ENCODE results near the gene CMTM4.
"Not testable (repeated sequence)": the region's sequence is repeated elsewhere in the genome, so short reads cannot be mapped to it uniquely, and the experiment has no call there.

CMTM4 gene

GRCh38 chr16:66673691-66674090 is 22.9 kb downstream of the CMTM4 start:
- DNase-seq (ENCODE audit: low read depth in 2 of 2) = no peak

- DNase-seq (ENCODE audit: low read depth in 2 of 2) = no peak
These were observed 25.7 kb downstream of the CMTM4 start for GRCh38 chr16:66670691-66671388.

GRCh38 chr16:66668777-66669444 is 27.6 kb downstream of the CMTM4 start:
- DNase-seq (ENCODE audit: low read depth in 2 of 2) = no peak

DNA sequence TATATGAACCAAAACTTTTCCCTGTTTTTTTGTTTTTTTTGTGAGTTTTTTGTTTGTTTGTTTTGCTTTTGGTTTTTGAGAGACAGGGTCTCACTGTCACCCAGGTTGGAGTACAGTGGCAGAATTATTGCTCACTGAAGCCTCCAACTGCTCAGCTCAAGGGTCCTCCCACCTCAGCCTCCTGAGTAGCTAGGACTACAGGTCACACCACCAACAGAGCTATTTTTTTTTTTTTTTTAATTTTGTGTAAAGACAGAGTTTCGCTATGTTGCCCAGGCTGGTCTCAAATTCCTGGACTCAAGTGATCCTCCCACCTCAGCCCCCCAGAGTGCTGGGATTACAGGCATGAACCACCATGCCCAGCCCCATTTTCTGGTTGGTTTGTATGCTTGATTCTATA is 28.6 kb downstream of the CMTM4 start:
- no peak for DNase-seq (ENCODE audit: low read depth in 2 of 2)

DNA sequence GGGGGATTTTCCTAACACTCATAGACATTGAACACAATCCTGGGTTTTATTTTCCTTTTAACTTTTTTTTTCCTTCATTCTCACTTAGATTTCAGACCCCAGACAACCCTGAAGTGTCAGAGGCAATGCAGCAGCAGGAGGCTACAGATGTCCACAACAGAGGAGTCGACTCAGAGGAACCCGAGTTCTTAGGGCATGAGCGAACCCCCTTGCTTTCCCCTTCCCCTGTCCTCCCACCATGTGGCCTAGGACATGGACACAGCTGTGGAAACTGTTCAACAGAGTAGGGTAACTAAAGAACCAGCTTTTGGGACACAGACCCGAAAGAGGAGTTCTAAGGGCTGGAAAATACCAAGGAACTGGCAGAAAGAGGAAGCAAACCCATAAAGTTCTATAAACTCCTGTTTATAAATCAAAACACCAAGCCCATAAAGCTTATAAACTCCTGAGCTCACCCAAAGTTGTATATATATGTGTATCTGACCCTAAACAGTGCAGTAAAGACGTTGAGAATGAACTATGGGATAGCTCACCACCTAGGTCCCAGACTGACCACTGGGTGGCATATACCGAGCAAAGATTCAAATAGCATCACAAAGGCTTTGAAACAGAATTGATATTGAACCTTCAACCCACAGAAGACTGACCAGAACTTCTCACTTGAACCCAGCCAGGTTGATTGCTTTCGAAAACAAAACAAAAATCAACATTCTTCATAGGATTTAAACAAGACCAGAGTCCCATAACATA is 33.9 kb downstream of the CMTM4 start:
- no peak for DNase-seq (ENCODE audit: low read depth in 2 of 2)

- DNase-seq (ENCODE audit: low read depth in 2 of 2) = not testable (repeated sequence)
These were observed 34.7 kb downstream of the CMTM4 start for GRCh38 chr16:66661671-66662346.

GRCh38 chr16:66661210-66661560 is 35.4 kb downstream of the CMTM4 start:
- DNase-seq (ENCODE audit: low read depth in 2 of 2) = no peak

- no peak for DNase-seq (ENCODE audit: low read depth in 2 of 2)
These were observed 35.9 kb downstream of the CMTM4 start for GRCh38 chr16:66660422-66661209.

DNA sequence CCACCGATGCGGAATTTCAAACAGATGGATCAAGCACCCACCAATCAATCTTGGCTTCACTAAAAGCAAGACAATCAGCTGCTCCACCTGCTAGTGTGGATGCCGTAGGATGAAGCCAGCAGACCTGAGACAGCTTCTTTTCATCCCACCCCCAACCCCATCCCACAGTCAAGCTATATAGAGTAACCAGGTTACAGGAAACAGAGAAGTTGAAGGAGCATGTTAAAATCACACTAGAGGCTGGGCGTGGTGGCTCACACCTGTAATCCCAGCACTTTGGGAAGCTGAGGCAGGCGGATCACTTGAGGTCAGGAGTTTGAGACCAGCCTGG is 37.7 kb downstream of the CMTM4 start:
- DNase-seq (ENCODE audit: low read depth in 2 of 2) = no peak

- DNase-seq (ENCODE audit: low read depth in 2 of 2) = no peak
These were observed 38.2 kb downstream of the CMTM4 start for GRCh38 chr16:66658143-66658859.

GRCh38 chr16:66656547-66656946 is 40.0 kb downstream of the CMTM4 start:
- DNase-seq (ENCODE audit: low read depth in 2 of 2) = no peak

- no peak for DNase-seq (ENCODE audit: low read depth in 2 of 2)
These were observed 42.8 kb downstream of the CMTM4 start for GRCh38 chr16:66653581-66654350.

- no peak for DNase-seq (ENCODE audit: low read depth in 2 of 2)
These were observed 43.7 kb downstream of the CMTM4 start for GRCh38 chr16:66652661-66653360.

DNA sequence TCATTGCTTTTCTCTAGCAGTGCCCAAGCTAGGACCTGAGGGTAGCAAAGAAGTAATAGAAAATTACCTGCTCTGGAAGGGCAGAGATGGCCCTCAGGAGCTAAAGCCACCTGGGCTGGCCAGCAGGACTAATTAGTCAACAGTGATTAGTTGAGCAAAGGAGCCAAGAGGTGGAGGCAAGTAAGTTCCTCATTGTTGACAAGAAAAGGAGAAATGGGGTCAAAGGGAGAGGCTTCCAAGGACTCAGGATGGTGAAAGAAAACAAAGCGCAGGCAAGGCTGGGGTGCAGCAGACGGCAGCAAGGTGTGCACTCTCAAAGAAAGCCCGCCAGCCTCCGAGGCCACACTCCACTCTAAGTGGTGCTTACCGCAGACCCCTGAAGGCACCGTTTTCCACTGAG is 44.6 kb downstream of the CMTM4 start:
- no peak for DNase-seq (ENCODE audit: low read depth in 2 of 2)

DNA sequence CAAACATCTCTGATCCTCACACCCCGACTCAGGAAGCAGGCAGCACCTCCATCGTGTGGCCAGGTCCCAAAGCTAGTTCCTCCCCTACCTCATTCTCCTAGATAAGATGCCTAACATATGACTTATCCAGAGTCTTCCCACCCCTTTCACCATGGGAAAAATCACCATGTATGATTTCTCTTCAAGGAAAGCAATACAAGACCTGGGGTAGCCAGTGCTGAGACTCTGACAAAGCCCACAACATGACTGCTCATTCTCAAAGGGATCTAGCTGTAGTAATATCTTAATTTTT is 45.1 kb downstream of the CMTM4 start:
- no peak for DNase-seq (ENCODE audit: low read depth in 2 of 2)

DNA sequence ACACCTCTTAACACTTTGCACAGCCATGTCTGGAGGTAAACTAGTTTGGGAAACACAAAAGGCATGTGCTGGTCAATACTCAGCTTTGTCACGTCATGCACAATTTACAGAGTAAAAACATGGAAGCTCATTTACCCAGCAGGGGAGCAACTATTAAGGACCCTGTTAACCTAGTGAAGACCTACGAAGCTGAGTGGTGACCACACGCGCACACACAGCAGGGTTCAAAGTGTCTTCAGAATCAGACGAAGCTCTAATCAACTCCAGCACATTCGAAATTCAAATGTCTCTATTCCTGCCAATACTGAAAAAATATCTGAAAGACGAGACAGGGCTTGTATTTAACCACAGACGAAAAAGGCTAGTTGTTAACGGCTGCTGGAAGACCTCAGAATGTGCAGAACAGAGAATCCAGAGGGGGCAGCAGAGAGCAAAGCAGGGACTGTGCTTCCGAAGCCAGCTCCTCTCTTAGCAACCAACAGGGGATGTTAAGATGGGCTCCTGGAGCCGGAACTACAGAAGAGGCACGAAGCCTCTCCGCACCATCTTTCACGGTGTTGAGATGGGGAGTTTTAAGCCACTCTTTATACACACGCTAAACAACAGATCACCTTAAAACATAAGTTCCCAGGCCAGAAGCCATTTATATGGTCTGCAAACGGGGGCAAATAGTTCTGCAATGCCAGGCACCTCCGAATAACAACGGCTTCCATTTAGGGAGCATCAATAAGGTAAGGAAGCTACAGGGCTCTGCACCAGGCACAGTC is 45.7 kb downstream of the CMTM4 start:
- peak; percentile 53 to 66 for DNase-seq (ENCODE audit: low read depth in 2 of 2)

DNA sequence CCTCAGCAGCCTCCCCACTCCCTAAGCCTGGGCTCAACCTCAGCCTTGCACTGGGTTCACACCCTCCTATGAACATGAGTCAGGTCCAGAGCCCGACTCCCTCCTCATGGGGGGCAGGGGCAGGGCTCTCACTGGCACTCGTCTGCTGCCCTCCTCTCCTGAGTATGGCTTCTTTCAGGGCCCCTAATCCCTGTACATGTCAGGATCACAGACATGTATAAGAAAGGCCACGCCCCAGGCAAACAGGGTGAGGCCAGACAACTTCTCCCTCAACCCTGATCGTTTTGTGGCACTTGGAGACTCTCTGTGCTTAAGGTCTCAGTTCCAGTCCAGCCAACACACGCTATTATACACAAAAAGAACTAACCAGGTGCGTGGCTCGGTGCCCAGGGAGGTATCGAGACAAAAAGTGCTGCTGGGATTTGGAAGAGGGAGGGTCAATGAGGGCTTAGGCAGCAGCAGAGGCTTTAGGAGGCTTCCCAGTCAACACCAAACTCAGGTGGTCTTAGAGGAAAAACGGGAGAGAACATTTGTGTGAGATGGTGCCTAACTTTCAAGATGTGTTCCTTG is 46.8 kb downstream of the CMTM4 start:
- DNase-seq (ENCODE audit: low read depth in 2 of 2) = no peak

DNA sequence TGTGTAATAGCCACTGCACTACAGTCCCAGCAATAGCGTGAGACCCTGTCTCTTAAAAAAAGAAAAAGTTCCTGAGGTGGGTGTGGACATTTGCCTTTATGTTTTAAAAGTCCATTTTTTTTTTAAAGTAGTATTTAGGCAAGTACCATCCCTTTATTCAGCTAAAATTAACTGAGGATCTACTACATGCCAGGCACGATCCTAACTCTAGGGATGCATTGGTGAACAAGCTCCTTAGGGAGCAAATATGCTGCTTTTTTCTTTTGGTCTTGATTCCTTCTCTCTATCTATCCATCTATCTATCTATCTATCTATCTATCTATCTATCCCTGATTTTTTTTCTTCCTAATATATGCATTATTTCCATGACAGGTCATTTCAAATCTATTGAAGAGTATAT is 47.4 kb downstream of the CMTM4 start:
- DNase-seq (ENCODE audit: low read depth in 2 of 2) = no peak

DNA sequence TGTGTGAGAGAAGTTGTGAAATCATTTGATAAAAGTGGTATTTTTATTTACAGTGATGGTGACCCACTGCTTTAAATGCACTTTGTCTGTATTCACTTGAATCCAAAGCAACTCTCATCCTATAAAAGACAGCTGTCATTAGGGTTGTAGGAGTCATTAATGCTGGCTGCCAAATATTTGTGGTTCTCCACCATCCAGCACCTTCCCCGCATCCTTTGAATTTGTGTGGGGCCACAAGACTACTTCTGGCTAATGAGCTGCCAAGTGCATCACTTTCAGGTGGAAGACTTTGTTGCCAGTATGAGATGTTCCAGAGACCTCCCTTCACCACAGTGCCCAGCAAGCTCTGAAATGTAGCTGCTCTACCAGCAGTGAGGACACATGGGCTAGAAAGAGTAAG is 48.7 kb downstream of the CMTM4 start:
- no peak for DNase-seq (ENCODE audit: low read depth in 2 of 2)
